ENCODE data around the gene LIPA.

Gene LIPA

GRCh38 chr10:89242840-89243568 lies 8.6 kb downstream of the LIPA start:
- no peak for TF ChIP-seq ISL1 (CRISPR knock-in tag; IDR thresholded peaks at IDR 0.05)
- no peak for TF ChIP-seq RARB (CRISPR knock-in tag; IDR thresholded peaks at IDR 0.05)
- no peak for TF ChIP-seq ZFP30 (CRISPR knock-in tag; IDR thresholded peaks at IDR 0.05)
- no peak for TF ChIP-seq OSR1 (CRISPR knock-in tag; IDR thresholded peaks at IDR 0.05)
- no peak for TF ChIP-seq ZNF70 (CRISPR knock-in tag; IDR thresholded peaks at IDR 0.05)
- TF ChIP-seq GLIS3 (CRISPR knock-in tag; IDR thresholded peaks at IDR 0.05): no peak
- no peak for TF ChIP-seq CSDC2 (CRISPR knock-in tag; IDR thresholded peaks at IDR 0.05)
- no peak for TF ChIP-seq TSHZ2 (CRISPR knock-in tag; IDR thresholded peaks at IDR 0.05)
- TF ChIP-seq SNAI2 (CRISPR knock-in tag; IDR thresholded peaks at IDR 0.05): no peak
- TF ChIP-seq PPARA (CRISPR knock-in tag; IDR thresholded peaks at IDR 0.05; ENCODE audit: borderline replicate concordance): no peak
- TF ChIP-seq BACH2 (CRISPR knock-in tag; IDR thresholded peaks at IDR 0.05; ENCODE audit: borderline replicate concordance): no peak
- no peak for TF ChIP-seq ESRRG (CRISPR knock-in tag; IDR thresholded peaks at IDR 0.05)
- no peak for TF ChIP-seq POU6F1 (CRISPR knock-in tag; IDR thresholded peaks at IDR 0.05; ENCODE audit: borderline replicate concordance, low read depth)
- TF ChIP-seq TCF4 (CRISPR knock-in tag; IDR thresholded peaks at IDR 0.05; ENCODE audit: borderline replicate concordance): no peak
- TF ChIP-seq CREB5 (CRISPR knock-in tag; IDR thresholded peaks at IDR 0.05; ENCODE audit: low read depth): no peak
- no peak for ATAC-seq

GRCh38 chr10:89242345-89242684 lies 9.3 kb downstream of the LIPA start:
- no peak for TF ChIP-seq ZNF8 (CRISPR knock-in tag; IDR thresholded peaks at IDR 0.05)
- TF ChIP-seq POU6F1 (CRISPR knock-in tag; IDR thresholded peaks at IDR 0.05; ENCODE audit: borderline replicate concordance, low read depth): no peak
- no peak for TF ChIP-seq BACH2 (CRISPR knock-in tag; IDR thresholded peaks at IDR 0.05; ENCODE audit: borderline replicate concordance)
- no peak for TF ChIP-seq PATZ1 (CRISPR knock-in tag; IDR thresholded peaks at IDR 0.05; ENCODE audit: borderline replicate concordance)
- TF ChIP-seq ARNTL (CRISPR knock-in tag; IDR thresholded peaks at IDR 0.05; ENCODE audit: borderline replicate concordance, low read depth): no peak
- TF ChIP-seq ZNF70 (CRISPR knock-in tag; IDR thresholded peaks at IDR 0.05): no peak
- no peak for TF ChIP-seq CSRNP3 (CRISPR knock-in tag; IDR thresholded peaks at IDR 0.05)
- no peak for TF ChIP-seq ZNF565 (CRISPR knock-in tag; conservative IDR thresholded peaks at IDR 0.05; ENCODE audit: low read depth)
- TF ChIP-seq RARB (CRISPR knock-in tag; IDR thresholded peaks at IDR 0.05): no peak
- TF ChIP-seq CSDC2 (CRISPR knock-in tag; IDR thresholded peaks at IDR 0.05): no peak
- no peak for TF ChIP-seq GLIS3 (CRISPR knock-in tag; IDR thresholded peaks at IDR 0.05)
- TF ChIP-seq ZFP30 (CRISPR knock-in tag; IDR thresholded peaks at IDR 0.05): no peak
- no peak for TF ChIP-seq TSHZ2 (CRISPR knock-in tag; IDR thresholded peaks at IDR 0.05)
- no peak for TF ChIP-seq SNAI2 (CRISPR knock-in tag; IDR thresholded peaks at IDR 0.05)
- no peak for TF ChIP-seq TOX (CRISPR knock-in tag; IDR thresholded peaks at IDR 0.05; ENCODE audit: borderline replicate concordance)
- TF ChIP-seq ESRRG (CRISPR knock-in tag; IDR thresholded peaks at IDR 0.05): no peak
- no peak for TF ChIP-seq ISL1 (CRISPR knock-in tag; IDR thresholded peaks at IDR 0.05)
- TF ChIP-seq CREB5 (CRISPR knock-in tag; IDR thresholded peaks at IDR 0.05; ENCODE audit: low read depth): no peak
- no peak for ATAC-seq
